GM18519 (cell line): ENCODE results near the gene MUC4.
"Not testable (repeated sequence)": the region's sequence is repeated elsewhere in the genome, so short reads cannot be mapped to it uniquely, and the experiment has no call there.

ENCODE experiments used
- ATAC-seq: cut with Tn5 transposase; IDR thresholded peaks from one replicate; pipeline ENCODE4 v1.9.1; 2021; ENCODE audit warnings: mild to moderate bottlenecking, moderate library complexity; ENCODE audit not compliant: unreplicated experiment, low FRiP score

The MUC4 gene

DNA sequence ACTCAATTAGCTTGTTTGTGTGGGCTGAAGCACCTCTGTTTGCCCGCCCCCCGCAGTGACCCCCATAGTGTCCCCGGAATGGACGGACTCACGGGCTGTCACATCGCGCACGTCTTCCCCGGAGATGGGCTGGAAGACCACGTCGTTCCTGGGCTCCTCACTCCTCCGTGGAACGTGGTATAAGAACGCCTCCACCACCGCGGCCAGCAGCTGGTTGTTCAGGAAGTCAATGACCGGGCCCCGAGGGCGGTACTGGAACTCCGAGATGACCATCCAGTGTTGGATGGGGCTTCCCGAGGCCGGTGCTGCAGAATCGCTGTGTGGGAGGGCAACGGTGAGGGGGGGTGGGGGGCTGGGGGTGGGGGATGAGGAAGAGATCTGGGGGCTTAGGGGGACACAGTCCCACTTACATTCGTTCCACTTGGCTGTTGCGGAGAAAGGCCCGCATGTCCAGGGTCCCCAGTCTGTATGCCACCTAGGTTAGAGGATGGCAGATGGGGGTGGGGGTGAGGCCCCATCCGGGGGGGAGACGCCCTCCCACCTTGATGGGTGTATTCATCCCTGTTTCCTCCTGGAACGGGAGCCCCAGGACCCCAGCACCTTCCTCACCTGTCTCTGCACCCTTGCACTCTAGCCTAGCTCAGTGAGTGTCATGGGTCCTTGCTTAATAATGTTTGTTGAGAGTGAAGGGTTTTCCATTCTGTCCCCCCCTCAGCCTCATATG is 60.8 kb downstream of the MUC4 start:
- no peak for ATAC-seq

DNA sequence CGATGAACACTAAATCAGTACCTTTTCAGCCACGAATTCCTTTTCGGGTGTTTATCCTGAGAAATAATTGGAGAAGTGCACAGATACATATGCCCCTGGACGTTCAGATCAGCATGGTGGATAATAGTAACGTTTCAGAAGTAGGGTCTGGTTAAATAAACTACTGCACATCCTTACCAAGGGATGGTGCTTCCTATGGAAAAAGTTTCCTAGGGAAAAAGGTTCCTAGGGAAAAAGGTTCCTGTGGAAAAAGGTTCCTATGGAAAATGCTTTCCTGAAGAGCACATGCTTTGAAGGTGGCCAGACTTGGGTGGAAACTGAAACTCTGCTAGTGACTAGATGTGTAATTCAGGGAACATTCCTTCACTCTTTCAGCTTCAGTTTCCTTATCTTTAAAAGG is 62.6 kb downstream of the MUC4 start:
- ATAC-seq, result not testable (repeated sequence)

DNA sequence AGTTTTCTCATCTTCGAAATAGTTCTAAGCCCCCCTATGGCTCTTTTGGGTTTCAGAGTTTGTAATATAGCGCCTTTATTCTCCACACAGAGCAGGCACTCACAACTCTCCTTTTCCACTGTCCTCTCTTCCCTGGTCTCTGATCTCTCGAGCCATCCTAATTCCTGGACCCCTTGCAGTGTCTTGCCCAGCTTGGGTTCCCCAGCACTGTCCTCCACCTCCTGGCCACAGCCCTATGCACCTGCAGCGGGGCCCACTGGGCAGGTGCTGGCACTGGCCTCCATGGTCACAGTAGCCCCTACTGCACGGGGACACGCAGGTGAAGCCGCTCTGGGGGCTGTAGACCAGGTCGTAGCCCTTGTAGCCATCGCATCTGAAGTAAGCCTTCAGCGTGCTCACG is 63.1 kb downstream of the MUC4 start:
- no peak for ATAC-seq

DNA sequence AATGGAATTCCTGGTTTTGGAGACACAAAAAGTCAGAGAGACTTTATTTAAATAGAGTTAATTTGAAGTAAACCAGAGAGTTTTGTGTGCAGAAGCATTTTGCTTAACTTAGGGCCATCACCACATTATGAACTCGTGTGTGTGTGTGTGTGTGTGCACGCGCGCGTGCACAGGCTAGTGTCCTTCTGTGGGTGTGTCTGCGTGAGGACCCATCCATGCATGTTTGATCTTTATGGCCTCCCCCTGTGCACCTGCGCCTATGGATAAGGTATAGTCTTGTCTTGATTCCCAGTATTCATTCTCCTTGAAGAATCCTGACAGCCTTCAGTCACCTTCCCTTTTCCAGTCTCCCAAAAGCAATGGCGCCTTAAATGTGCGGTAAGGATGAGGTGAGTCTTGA is 65.0 kb downstream of the MUC4 start:
- ATAC-seq, result no peak

DNA sequence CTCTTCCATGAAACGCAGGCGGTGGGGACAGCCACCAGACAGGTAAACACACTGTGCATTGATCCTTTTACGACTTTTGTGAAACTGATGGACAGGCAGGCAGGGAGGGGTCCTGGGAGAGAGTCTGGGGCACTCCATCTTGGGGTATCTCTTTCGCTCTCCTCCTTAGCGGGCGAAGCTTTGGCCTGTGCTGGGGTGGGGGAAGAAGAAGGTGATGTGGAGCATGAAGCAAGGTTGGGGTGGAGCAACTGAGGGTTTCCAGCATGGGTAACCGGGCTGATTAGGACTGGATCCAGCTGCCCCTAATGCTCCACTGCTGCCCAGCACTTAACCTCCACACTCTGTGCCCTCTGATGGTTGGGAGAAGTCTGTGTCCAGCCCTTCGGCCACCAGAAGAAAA is 65.4 kb downstream of the MUC4 start:
- no peak for ATAC-seq

DNA sequence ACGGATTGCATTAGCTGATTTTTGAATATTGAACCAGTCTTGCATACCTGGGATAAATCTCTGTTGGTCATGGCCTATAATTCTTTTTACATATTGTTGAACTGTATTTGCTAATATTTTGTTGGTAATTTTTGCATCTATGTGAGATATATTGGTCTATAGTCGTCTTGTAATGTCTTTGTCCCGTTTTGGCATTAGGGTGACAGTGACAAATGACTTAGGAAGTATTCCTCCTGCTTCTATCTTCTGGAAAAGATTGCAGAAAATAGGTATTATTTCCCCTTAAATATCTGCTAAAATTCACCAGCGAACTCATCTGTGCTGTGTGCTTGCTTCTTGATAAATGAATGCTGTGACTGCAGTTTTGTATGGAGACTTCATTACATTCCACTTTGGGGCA is 67.3 kb downstream of the MUC4 start:
- no peak for ATAC-seq

DNA sequence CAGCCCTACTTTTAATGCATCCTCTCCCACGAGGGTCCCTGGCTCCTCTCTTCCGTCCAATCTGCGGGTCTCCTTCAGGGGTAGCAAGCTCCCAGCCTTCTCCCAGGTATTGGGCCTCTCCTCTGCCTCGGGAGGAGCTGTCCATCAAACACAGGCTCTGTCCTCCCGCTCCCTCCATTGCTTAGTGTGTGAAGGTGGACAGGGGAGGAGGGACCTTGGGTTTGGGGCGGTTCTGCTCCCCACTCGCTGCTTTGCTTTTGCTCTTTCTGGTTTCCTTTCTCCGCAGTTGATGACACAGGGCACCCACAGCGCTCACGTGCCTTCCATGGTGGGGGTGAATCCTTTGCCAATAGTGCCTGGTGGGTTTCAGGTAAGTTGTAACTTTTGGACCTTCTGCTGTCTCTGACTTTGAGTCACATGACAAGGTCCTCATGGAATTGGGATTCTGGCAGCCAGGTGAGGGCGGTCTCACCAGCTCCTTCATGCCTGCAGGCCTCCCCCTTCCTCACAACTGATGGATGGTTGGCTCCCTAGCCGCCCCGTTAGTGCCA is 72.1 kb downstream of the MUC4 start:
- ATAC-seq, result no peak

DNA sequence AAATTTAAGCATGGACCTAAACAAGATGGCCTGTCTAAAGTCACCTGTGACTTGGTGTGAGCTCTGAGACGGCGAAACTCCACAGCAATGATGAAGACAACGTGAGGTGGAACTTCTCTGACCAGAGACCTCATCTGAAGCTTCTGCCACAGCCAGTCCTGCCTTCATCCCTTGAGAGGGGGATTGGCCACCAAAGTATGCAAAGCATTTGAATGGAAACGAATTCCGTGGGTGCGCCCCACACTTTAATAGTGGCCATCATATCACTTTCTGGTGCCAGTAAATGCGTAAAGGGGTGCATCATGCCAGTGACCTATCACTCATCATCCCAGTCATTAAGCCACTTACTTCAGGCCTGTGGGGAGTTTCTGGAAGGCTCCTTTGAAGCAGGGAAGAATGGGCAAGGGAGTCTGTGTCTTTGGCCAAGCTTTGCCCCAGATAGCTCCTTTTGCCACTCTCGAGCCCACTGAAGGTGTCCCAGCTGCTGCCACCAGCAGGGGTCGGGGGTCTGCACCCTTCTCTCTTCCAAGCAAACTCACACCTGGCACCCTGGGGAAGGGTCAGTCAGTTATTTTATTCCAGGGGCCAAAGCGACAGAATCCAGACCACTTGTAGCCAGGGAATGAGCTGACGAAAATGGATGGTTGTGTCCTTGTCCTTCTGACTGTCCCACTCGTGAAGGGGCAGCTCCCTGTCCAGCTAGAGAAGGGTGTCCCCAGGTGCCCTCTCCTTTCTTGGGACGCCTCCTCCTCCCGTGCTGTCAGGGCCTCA is 73.3 kb downstream of the MUC4 start:
- ATAC-seq, result no peak

DNA sequence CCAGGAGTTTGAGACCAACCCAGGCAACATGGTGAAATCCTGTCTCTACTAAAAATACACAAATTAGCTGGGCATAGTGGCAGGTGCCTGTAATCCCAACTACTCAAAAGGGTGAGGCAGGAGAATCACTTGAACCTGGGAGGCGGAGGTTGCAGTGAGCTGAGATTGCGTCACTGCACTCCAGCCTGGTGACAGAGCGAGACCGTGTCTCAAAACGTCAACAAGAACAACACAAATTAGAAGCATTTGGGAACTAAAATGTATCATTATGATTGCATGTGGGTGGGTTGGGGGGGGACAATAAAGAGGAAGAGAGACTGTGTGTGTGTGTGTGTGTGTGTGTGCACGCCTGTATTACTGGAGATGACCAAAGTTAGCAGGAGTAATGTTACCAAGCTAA is 73.9 kb downstream of the MUC4 start:
- ATAC-seq, result not testable (repeated sequence)

DNA sequence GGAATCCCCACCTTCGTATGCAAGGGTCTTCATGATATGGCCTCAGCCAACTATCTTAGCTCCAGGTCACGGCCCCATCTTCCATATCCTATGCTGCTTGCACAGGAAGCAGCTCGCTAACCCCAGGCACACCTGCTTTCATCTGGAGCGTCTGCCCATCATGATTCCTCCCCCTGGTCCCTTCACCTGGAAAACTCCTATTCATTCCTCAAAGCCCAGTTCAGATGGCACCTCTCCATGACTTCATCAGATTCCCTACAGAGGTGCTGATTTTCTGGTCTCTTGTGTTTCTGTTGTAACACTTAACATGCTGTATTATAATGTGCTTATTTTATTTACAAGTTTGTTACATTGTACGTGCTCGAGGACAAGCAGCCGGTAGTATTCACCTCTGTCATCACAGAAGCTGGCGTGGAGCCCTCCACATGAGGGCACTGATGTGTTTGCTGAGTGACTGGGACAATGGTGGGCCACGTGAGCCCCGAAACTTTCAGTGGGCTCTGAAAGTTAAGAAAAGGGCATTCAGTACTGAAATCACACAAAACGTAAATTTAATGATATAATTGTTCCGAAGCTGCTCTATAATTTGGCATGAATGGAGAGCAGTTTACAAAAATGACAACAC is 74.8 kb downstream of the MUC4 start:
- ATAC-seq, result no peak

DNA sequence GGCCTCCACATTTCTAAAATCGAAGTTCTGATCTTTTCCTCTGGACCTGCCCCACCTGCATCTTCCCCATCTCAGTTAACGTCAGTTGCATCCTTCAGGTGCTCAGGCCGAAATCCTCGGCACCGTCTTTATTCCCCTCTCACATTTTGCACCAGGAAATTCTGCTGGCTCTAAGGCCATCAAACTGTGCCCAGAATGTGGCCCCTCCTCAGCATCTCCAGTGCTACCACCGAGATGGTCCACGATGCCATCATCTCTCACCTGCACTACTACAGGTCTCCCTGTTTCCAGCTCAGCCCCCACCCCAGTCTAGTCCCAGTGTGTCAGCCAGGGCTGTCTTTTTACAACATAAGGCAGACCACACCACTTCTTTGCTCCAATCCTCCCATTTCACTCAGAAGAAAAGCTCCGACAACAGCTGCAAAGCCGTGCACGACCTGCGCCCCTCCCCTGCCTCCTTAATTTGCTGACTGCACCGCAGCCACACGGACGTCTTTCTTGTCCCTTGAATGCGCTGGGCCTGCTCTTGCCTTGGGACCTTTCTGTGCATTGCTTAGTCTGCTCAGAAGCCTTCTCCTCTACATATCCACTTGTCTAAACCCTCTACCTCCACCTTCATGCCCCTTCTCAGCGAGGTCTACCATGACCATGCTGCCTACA is 76.6 kb downstream of the MUC4 start:
- no peak for ATAC-seq

DNA sequence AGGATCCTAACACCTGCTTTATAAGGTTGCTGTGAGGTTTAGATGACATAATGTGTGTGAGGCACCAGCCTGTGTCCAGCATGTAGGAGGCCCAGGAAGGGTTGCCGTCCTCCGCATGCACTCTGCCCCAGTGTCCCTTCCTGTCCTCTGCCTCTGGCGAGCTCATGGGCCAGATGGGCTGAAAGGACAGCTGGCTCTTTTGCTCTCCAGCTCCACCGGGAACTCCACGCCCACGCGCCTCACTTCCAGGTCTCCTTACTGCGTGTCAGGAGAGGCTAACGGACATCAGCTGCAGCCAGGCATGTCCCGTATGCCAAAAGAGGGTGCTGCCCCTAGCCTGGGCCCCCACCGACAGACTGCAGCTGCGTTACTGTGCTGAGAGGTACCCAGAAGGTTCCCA is 78.8 kb downstream of the MUC4 start:
- ATAC-seq, result no peak

DNA sequence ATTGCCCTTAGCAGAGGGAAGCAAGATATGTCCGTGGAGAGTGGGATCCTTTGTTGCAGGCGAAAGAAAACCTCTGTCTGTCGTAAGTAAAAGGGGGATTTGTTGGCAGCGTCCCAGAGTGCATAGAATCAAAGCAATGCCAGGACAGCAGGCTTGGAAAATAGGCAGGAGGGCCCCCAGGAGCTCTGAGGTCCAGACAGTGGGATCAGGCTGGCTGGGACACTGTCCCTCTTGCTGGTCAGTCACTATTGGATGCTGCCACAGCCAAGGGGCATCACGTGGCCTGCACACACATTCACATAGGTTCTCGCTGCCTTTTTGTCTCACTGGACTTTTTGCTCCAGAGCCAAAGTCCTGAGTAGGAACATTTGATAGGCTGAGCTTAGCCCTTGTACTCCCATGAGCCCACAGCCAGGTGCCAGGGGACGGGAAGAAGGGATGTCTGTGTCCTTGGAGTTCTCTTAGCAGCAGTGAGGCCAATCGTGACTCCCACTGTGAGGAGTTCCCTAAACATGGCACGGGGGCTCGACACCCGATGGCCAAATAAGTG is 80.3 kb downstream of the MUC4 start:
- no peak for ATAC-seq

DNA sequence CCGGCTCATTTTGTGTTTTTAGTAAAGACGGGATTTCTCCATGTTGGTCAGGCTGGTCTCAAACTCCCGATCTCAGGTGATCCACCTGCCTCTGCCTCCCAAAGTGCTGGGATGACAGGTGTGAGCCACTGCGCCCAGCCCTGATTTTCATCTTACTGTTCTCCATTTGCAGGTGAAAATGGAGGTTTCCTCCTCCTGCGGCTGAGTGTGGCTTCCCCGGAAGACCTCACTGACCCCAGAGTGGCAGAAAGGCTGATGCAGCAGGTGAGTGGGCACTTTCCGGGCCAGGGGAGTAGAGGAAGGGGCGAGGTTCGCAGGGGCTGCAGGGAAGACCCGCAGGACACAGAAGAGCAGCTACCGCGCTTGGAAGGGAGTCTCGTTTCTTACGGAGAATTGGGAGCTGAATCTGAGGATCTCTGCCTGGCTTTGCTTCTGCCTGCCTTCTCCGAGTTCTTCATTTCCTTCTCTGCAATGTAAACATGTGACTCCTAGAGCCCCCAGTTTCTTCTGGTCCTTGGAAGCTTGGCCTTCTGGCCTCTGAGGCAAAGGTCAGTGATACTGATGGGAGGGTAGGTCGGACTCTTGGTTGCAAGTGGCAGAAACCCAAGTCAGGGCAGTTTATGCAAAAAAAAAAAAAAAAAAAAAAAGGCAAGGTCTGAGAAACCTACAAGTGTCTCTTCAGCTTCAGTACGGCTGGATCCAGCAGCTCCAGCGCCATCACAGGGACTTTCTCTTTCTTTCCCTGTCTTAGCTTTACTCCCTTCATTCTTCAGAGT is 82.1 kb downstream of the MUC4 start:
- no peak for ATAC-seq

DNA sequence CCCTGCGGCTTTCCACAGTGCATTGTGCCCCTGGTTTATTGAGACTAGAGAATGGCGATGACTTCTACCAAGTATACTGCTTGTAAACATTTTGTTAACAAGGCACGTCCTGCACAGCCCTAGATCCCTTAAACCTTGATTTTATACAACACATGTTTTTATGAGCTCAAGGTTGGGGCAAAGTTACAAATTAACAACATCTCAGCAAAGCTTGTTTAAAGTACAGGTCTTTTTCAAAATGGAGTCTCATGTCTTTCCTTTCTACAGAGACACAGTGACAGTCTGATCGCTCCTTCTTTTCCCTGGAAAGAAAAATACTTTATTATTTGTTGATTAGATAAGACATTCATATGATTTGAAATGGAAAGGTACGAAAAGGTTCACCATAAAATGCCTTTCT is 82.9 kb downstream of the MUC4 start:
- not testable (repeated sequence) for ATAC-seq

DNA sequence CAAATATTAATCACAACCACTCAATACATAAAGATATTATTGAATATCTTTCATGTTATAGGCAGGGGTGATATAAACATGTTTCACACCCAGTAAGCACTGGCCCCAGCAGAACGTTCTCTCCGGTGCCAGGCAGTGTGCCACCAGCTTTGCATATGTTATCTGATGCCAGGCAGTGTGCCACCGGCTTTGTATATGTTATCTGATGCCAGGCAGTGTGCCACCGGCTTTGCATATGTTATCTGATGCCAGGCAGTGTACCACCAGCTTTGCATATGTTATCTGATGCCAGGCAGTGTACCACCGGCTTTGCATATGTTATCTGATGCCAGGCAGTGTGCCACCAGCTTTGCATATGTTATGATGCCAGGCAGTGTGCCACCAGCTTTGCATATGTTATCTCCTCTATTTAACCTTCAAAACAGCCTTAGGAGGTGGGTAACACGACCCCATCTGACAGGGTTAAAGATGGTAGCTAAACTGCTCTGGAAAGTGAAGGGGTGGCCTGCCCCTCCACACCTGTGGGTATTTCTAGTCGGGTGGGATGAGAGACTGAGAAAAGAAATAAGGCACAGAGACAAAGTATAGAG is 84.0 kb downstream of the MUC4 start:
- no peak for ATAC-seq

DNA sequence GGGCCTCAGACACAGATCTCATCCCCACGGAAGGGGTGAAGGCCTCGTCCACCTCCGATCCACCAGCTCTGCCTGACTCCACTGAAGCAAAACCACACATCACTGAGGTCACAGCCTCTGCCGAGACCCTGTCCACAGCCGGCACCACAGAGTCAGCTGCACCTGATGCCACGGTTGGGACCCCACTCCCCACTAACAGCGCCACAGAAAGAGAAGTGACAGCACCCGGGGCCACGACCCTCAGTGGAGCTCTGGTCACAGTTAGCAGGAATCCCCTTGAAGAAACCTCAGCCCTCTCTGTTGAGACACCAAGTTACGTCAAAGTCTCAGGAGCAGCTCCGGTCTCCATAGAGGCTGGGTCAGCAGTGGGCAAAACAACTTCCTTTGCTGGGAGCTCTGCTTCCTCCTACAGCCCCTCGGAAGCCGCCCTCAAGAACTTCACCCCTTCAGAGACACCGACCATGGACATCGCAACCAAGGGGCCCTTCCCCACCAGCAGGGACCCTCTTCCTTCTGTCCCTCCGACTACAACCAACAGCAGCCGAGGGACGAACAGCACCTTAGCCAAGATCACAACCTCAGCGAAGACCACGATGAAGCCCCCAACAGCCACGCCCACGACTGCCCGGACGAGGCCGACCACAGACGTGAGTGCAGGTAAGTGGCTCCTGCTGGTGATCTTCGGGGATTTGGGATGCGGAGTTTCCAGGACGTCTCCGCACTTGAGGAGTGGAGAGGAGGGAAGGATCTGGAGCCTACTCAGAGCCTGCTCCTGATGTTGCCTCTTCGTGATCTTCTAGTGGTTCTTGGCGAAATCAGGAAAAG is 85.6 kb downstream of the MUC4 start:
- not testable (repeated sequence) for ATAC-seq

DNA sequence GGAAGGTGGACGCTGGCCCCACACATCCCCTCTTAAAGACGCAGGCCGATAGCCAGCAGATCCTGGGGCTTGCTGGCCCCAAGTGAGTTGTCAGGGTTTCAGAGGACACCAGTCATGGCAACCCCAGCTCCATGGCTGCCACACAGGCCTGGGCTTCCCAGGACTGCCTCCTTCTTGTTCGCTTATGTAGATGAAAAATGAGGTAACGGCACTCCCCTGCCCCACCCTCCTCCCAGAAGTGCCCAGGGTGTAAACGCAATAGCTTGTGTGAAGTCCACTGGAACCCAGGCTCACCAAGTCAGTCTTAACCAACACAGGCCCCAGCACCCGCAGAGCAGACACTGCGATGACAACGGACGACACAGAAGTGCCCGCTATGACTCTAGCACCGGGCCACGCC is 87.4 kb downstream of the MUC4 start:
- ATAC-seq, result not testable (repeated sequence)

DNA sequence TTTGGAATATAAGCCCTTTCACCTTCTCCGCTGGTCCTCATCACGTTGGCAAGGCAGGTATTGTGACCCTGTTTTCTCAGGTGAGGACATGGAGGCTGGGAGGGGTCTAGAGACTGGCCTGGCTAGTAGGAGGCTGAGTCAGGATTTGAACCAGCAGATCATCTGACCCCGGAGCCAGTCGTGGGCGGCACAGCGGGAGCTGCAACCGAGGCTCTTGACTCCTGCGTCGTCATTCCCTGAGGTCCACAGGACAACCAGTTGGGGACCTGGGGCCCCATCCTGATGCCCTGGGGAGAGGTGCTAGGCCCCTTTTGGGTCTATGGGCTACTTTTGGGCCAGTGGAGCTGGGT is 88.8 kb downstream of the MUC4 start:
- ATAC-seq, result not testable (repeated sequence)
